OCI-LY1 (cell line): ENCODE results near the gene GRIN3B.

Experiments
- H2AFZ ChIP-seq: fragments of 200-600 bp; sonication (generic), shearing (Covaris generic); 2 replicates; pipeline ENCODE4 v1.6.0; 2014; ENCODE audit warnings: antibody characterized with exemption, mild to moderate bottlenecking, low read length
- H3F3A ChIP-seq: fragments of 200-600 bp; sonication (generic), shearing (Covaris generic); 2 replicates; pipeline ENCODE4 v1.6.0; 2014; ENCODE audit warnings: mild to moderate bottlenecking, antibody characterized with exemption, low read length, moderate library complexity; ENCODE audit not compliant: insufficient read depth
- H3K27ac ChIP-seq: fragments of 200-600 bp; sonication (generic); 2 replicates; pipeline ENCODE4 v1.5.1; 2014; ENCODE audit warnings: low read length, mixed run types, mild to moderate bottlenecking, low read depth; ENCODE audit not compliant: poor library complexity, severe bottlenecking
- H3K27me3 ChIP-seq: fragments of 200-600 bp; sonication (generic); 2 replicates; pipeline ENCODE4 v1.6.0; 2014; ENCODE audit warnings: antibody characterized with exemption, mild to moderate bottlenecking, low read length, moderate library complexity; ENCODE audit not compliant: insufficient read depth
- H3K36me3 ChIP-seq: fragments of 200-600 bp; sonication (generic); 2 replicates; pipeline ENCODE4 v1.6.1; 2014; ENCODE audit warnings: mild to moderate bottlenecking, antibody characterized with exemption, low read length, moderate library complexity, mixed read lengths; ENCODE audit not compliant: insufficient read depth
- H3K4me1 ChIP-seq: fragments of 200-600 bp; sonication (generic); 2 replicates; pipeline ENCODE4 v1.5.1; 2014; ENCODE audit warnings: mild to moderate bottlenecking, low read length, moderate library complexity; ENCODE audit not compliant: insufficient read depth, severe bottlenecking
- H3K4me2 ChIP-seq: fragments of 200-600 bp; sonication (generic), shearing (Covaris generic); 2 replicates; pipeline ENCODE4 v1.6.1; 2014; ENCODE audit warnings: low read length
- H3K4me3 ChIP-seq: fragments of 200-600 bp; sonication (generic); 2 replicates; pipeline ENCODE4 v1.5.1; 2014; ENCODE audit warnings: low read length, low read depth, mild to moderate bottlenecking, mixed read lengths; ENCODE audit not compliant: poor library complexity, severe bottlenecking
- H3K79me2 ChIP-seq: fragments of 200-600 bp; shearing (Covaris generic); 2 replicates; pipeline ENCODE4 v1.6.1; 2016; ENCODE audit warnings: mixed run types, low read length, mixed read lengths; ENCODE audit not compliant: insufficient read depth
- H3K9ac ChIP-seq: fragments of 200-600 bp; sonication (generic), shearing (Covaris generic); 2 replicates; pipeline ENCODE4 v1.6.1; 2014; ENCODE audit warnings: mild to moderate bottlenecking, low read length, mixed read lengths
- H3K9me2 ChIP-seq: fragments of 200-600 bp; sonication (generic), shearing (Covaris generic); 2 replicates; pipeline ENCODE4 v1.6.1; 2014; ENCODE audit warnings: low read depth, mild to moderate bottlenecking, low read length, mixed read lengths
- H3K9me3 ChIP-seq: fragments of 200-600 bp; shearing (Covaris generic); 2 replicates; pipeline ENCODE4 v1.6.1; 2014; ENCODE audit warnings: low read length, mixed read lengths
- H4K20me1 ChIP-seq: fragments of 200-600 bp; sonication (generic), shearing (Covaris generic); 2 replicates; pipeline ENCODE4 v1.6.0; 2016; ENCODE audit warnings: mild to moderate bottlenecking, low read length; ENCODE audit not compliant: insufficient read depth
- EZH2 ChIP-seq: fragments of 200-600 bp; sonication (generic), shearing (Covaris generic); IDR thresholded peaks from 2 replicates; pipeline ENCODE4 v1.8.0; 2017; ENCODE audit warnings: borderline replicate concordance, mixed run types, mild to moderate bottlenecking, antibody characterized with exemption, low read length, moderate library complexity, mixed read lengths
- TF ChIP-seq, protein P1 (sequence below): fragments of 200-600 bp; sonication (generic), shearing (Covaris generic); IDR thresholded peaks from 2 replicates; pipeline ENCODE4 v1.5.1; 2017; ENCODE audit warnings: mild to moderate bottlenecking, antibody characterized with exemption, low read length, moderate library complexity, mixed read lengths

GRIN3B gene

DNA sequence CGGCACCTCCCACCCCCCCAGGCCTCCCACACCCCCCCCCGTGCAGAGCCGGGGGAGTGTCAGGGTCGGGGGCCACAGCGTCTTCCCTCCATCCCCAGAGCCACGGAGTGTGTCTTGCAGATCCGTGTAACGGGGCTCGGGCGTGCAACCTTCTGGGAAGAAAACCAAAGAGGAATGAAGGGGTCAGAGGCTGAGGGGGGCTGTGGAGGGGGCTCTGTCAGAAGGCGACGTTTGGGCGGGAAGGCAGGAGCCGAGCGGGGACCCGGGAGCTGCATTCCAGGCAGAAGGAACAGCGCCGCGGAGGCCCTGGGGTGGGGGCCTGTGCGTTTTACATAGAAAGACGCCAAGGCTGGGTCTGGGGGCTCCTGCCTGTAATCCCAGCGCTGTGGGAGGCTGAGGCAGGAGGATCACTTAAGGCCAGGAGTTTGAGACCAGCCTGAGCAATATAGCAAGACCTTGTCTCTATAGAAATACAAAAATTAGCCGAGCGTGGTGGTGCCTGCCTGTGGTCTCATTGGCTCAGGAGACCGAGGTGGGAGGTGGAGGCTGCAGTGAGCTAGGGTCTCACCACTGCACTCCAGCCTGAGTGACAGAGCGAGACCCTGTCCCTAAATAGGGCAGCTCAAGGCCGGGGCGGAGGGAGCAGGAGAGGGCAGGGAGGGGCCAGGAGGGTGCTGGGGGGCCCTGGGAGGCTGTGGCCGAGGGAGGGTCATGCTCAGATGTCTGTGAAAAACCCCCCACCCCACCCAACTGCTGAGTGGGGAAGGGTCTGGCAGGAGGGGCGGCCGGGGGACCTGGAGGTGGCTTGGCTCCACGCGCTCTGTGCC, 46.6 kb upstream of the GRIN3B start:
- TF ChIP-seq, protein P1, sequence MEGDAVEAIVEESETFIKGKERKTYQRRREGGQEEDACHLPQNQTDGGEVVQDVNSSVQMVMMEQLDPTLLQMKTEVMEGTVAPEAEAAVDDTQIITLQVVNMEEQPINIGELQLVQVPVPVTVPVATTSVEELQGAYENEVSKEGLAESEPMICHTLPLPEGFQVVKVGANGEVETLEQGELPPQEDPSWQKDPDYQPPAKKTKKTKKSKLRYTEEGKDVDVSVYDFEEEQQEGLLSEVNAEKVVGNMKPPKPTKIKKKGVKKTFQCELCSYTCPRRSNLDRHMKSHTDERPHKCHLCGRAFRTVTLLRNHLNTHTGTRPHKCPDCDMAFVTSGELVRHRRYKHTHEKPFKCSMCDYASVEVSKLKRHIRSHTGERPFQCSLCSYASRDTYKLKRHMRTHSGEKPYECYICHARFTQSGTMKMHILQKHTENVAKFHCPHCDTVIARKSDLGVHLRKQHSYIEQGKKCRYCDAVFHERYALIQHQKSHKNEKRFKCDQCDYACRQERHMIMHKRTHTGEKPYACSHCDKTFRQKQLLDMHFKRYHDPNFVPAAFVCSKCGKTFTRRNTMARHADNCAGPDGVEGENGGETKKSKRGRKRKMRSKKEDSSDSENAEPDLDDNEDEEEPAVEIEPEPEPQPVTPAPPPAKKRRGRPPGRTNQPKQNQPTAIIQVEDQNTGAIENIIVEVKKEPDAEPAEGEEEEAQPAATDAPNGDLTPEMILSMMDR, result no peak
- TF ChIP-seq EZH2, result no peak
- Histone ChIP-seq H3K4me3 (no peak overlapping the region), H3K4me1 (no peaks in the 10 kb centered on the region), H4K20me1 (no peaks in the 10 kb centered on the region), H3K9ac (no peak overlapping the region), H2AFZ (no peak overlapping the region), H3K9me2 (no peaks in the 10 kb centered on the region), H3K4me2 (no peak overlapping the region), H3K9me3 (no peaks in the 10 kb centered on the region), H3F3A (no peaks in the 10 kb centered on the region), H3K36me3 (no peaks in the 10 kb centered on the region; the same call in 1 of the 2 replicates), H3K79me2 (no peaks in the 10 kb centered on the region), H3K27ac (no peak overlapping the region), H3K27me3 (peaks cover 12% of the 10 kb centered on the region; the same call in 1 of the 2 replicates)

DNA sequence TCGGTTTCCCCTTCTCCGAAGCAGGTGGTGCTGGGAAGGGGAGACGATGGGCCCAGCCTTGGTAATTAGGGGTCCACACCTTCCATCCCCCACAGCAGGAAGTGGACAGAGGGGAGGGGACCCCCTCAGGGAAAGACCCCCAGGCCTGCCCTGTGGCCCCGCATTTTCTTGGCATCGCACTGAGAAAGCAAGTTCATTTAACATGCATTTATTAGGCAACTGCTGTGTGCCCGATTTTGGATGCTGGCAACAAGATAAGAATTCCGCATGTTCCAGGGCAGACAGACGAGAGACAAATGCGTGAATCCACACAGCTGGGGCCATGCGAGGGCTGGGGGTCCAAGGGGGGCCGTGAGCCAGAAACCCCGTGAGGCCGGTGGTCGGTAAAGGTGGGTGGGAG, 45.9 kb upstream of the GRIN3B start:
- Histone ChIP-seq H3K4me2 (no peak overlapping the region), H3K9ac (no peak overlapping the region)
- TF ChIP-seq, protein P1, result no peak
- no peak for TF ChIP-seq EZH2

DNA sequence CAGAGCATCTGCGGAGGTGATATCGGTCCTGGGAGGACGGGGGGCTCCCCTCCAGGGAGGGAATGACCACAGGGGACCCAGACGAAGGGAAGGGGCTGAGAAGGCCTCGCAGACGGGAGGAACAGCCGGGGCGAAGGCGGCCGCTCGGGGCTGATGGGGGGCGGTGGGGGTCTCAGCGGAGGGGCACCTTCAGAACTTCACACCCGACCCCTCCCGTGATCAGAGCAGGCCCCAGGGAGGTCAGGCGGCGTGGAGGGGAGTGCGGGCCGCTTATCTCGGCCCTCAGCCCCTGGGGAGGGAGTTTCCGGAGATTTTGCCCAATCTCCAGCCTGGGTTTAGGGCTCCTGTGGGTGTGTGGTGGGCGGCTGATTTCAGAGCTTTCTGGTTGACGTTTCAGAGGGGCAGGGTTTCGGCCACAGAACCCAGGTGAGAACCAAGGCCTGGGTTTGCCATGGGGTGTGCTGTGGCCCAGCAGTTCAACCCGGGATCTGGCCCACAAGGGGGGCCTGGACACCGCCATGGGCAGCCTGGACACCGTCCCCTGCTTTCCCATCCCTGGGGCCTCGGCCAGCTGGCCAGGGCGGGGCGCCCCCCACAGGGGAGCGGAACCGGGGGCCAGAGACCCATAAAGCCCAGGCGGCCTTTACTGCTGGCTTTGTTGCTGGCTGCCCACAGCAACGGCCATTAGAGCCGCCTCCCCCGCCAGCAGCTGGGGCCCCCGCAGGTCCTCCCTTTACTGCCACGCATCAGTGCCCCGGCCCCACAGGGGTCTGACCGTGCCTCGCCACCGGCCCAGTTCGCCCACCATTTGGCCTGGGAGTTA, 45.3 kb upstream of the GRIN3B start:
- Histone ChIP-seq H4K20me1 (no peaks in the 10 kb centered on the region), H3K4me1 (no peaks in the 10 kb centered on the region), H3K9ac (no peak overlapping the region), H2AFZ (no peak overlapping the region), H3K9me2 (no peaks in the 10 kb centered on the region), H3K27me3 (peaks cover 12% of the 10 kb centered on the region; the same call in 1 of the 2 replicates), H3K79me2 (no peaks in the 10 kb centered on the region), H3K4me3 (no peak overlapping the region), H3F3A (no peaks in the 10 kb centered on the region), H3K36me3 (no peaks in the 10 kb centered on the region), H3K9me3 (no peaks in the 10 kb centered on the region), H3K4me2 (no peak overlapping the region), H3K27ac (no peak overlapping the region)
- no peak for TF ChIP-seq EZH2
- TF ChIP-seq, protein P1, result no peak

More for the DNA sequence above, 45.9 kb upstream of the GRIN3B start:
- H3K79me2 ChIP-seq, result no peaks in the 10 kb centered on the region
- no peaks in the 10 kb centered on the region for H3K4me1 ChIP-seq
- H3F3A ChIP-seq, result no peaks in the 10 kb centered on the region
- no peak overlapping the region for H3K27ac ChIP-seq
- no peak overlapping the region for H3K4me3 ChIP-seq
- H3K9me2 ChIP-seq, result no peaks in the 10 kb centered on the region
- no peaks in the 10 kb centered on the region for H4K20me1 ChIP-seq
- no peaks in the 10 kb centered on the region for H3K9me3 ChIP-seq
- no peaks in the 10 kb centered on the region; the same call in 1 of the 2 replicates for H3K36me3 ChIP-seq
- H3K27me3 ChIP-seq, result peaks cover 12% of the 10 kb centered on the region; the same call in 1 of the 2 replicates
- H2AFZ ChIP-seq, result no peak overlapping the region
